ENCODE measurements around the gene CCDC27. TPM values are rescaled to one million over a fixed set of nuclear protein-coding genes. Genes with fewer than 3 reads are reported as not detected.

The CCDC27 gene
- total RNA-seq, 1 experiment from 2014 or later = not detected

GRCh38 chr1:3773572-3774275 is 21.5 kb downstream of the CCDC27 start (continued):
- TF ChIP-seq REST (IDR thresholded peaks at IDR 0.05; ENCODE audit: low read depth) = no peak
- TF ChIP-seq ZNF274 (IDR thresholded peaks at IDR 0.05; ENCODE audit: low read depth, low read length) = no peak
- no peak for TF ChIP-seq ZFX (IDR thresholded peaks at IDR 0.05)
- no peak for TF ChIP-seq RAD21 (IDR thresholded peaks at IDR 0.05; ENCODE audit: low read depth)

- H3K36me3 ChIP-seq (ENCODE audit: control insufficient read depth in 1 of 2, insufficient read depth in 2 of 2, low read length in 2 of 2) = peaks cover 0 to 3% of the 10 kb centered on the region in 2 experiments; a peak in 1 of 4 replicates
- H3K4me2 ChIP-seq (ENCODE audit: low read length) = no peak overlapping the region
- intact Hi-C loops (cut with micrococcal nuclease) = no loop called here
- TF ChIP-seq ZBTB33 (IDR thresholded peaks at IDR 0.05; ENCODE audit: extremely low read depth, insufficient replicate concordance, low read length) = no peak
- TF ChIP-seq EZH2phosphoT487 (IDR thresholded peaks at IDR 0.05; ENCODE audit: borderline replicate concordance) = no peak
- no peak for TF ChIP-seq ELF1 (IDR thresholded peaks at IDR 0.05; ENCODE audit: borderline replicate concordance, low read depth)
- TF ChIP-seq CTCF (IDR thresholded peaks at IDR 0.05 in 2 of 3, conservative IDR thresholded peaks at IDR 0.05 in 1 of 3; ENCODE audit: borderline replicate concordance in 1 of 3, insufficient read depth in 1 of 3, low read depth in 2 of 3, low read length in 2 of 3) = no peak
- no peak for TF ChIP-seq REST (IDR thresholded peaks at IDR 0.05; ENCODE audit: low read depth)
- no peak for TF ChIP-seq SP1 (IDR thresholded peaks at IDR 0.05; ENCODE audit: low read depth)
Observed at GRCh38 chr1:3774276-3774945, 22.2 kb downstream of the CCDC27 start.

More at GRCh38 chr1:3774276-3774945, 22.2 kb downstream of the CCDC27 start:
- no peak for ATAC-seq
- ChIA-PET POLR2A (no interaction called here), RAD21 (ENCODE audit: low non-redundant PET in 1 of 2, low total read pairs in 2 of 2, uncharacterized antibody in 2 of 2, unreplicated experiment in 2 of 2) (no interaction called here), CTCF (interaction anchor here (1.5 kb wide), 1 partner anchor 321 kb away, joined by 3 read pairs; no protein-coding TSS in a partner anchor)
- no TSS peak for BruUV-seq (replicated peaks)
- Histone ChIP-seq H3K27me3 (ENCODE audit: insufficient read depth, low read length) (no peaks in the 10 kb centered on the region), H3K9me2 (ENCODE audit: insufficient read depth) (no peaks in the 10 kb centered on the region), H3K4me3 (replicated peaks in 1 of 2; ENCODE audit: low read depth in 1 of 2, low read length in 2 of 2) (no peak overlapping the region), H2AFZ (ENCODE audit: low read depth, low read length, poor library complexity, severe bottlenecking) (no peak overlapping the region), H3K27ac (ENCODE audit: low read depth, low read length) (no peak overlapping the region), H4K20me1 (ENCODE audit: insufficient read depth) (no peaks in the 10 kb centered on the region), H3K9ac (ENCODE audit: low read length) (no peak overlapping the region), H3K9me3 (ENCODE audit: control insufficient read depth in 1 of 2, insufficient read depth in 1 of 2, low read depth in 1 of 2, low read length in 2 of 2) (no peaks in the 10 kb centered on the region), H3K79me2 (ENCODE audit: insufficient read depth, low read length) (no peaks in the 10 kb centered on the region), H3K4me1 (ENCODE audit: control insufficient read depth in 1 of 2, insufficient read depth in 2 of 2, low read length in 2 of 2) (peaks cover 31 to 44% of the 10 kb centered on the region in 2 experiments)
- no peak for DNase-seq (ENCODE audit: low read depth, low spot score)

Data from HCT116 (cell line).